HCT116 (cell line): ENCODE results near the gene CDH4. TPM values are rescaled to one million over a fixed set of nuclear protein-coding genes. Genes with fewer than 3 reads are reported as not detected.

Source experiments
- ATAC-seq: fragments of 200-7000 bp; cut with Tn5 transposase; 2 replicates; pipeline ENCODE4 v1.9.1; 2020; ENCODE audit warnings: mild to moderate bottlenecking, moderate library complexity
- BruUV-seq: library from RNA; stranded (reverse); fragments of 400-500 nt; replicated peaks from 2 replicates; lab custom pipeline; 2021; lab: Mats Ljungman, UMichigan
- CTCF ChIA-PET: fragments of 300-600 bp; sonication (Branson Sonifier 250); formaldehyde crosslinking; loops from one replicate; lab custom pipeline; 2021; ENCODE audit warnings: antibody characterized with exemption; lab: Charles Lee
- POLR2A ChIA-PET: fragments of 300-600, 350-600 bp; sonication (Branson Sonifier 250); formaldehyde crosslinking; loops from one replicate; lab custom pipeline; 2021; ENCODE audit warnings: antibody characterized with exemption; lab: Charles Lee
- RAD21 ChIA-PET, 2 experiments: fragments of 300-600 bp; sonication (Branson Sonifier 250); formaldehyde crosslinking; loops; one replicate each; lab custom pipeline; 2023; ENCODE audit warnings: low total read pairs in 2 of 2; ENCODE audit not compliant: uncharacterized antibody in 2 of 2, unreplicated experiment in 2 of 2, low non-redundant PET in 1 of 2; lab: Charles Lee
- DNase-seq: peaks from one replicate; pipeline ENCODE4 v3.0.0-alpha.2; 2010; ENCODE audit warnings: low read depth, low spot score
- H2AFZ ChIP-seq: fragments of 200-600 bp; shearing (Covaris generic), sonication (generic); 2 replicates; pipeline ENCODE4 v1.6.1; 2017; ENCODE audit warnings: low read depth, mixed run types, mixed read lengths, antibody characterized with exemption, low read length; ENCODE audit not compliant: poor library complexity, severe bottlenecking
- H3K27ac ChIP-seq: 2 replicates; pipeline ENCODE4 v1.5.1; 2012; ENCODE audit warnings: low read depth, low read length
- H3K27me3 ChIP-seq: fragments of 200-600 bp; sonication (generic); 2 replicates; pipeline ENCODE4 v1.6.1; 2016; ENCODE audit warnings: mixed run types, low read length, mixed read lengths; ENCODE audit not compliant: insufficient read depth
- H3K36me3 ChIP-seq, 2 experiments: fragments of 200-500 bp in 1 of 2; fragments of 200-600 bp in 1 of 2; sonication (Bioruptor generic) in 1 of 2; sonication (generic) in 1 of 2; 2 replicates each; pipeline versions ENCODE4 v1.5.1 to v1.6.1; 2014 to 2016; ENCODE audit warnings: low read length in 2 of 2, inconsistent platforms in 1 of 2, mixed read lengths in 1 of 2, mixed run types in 1 of 2; ENCODE audit not compliant: insufficient read depth in 2 of 2, control insufficient read depth in 1 of 2
- H3K4me1 ChIP-seq, 2 experiments: fragments of 200-600 bp in 1 of 2; sonication (generic) in 1 of 2; 2 replicates each; pipeline versions ENCODE4 v1.5.1 to v1.6.1; 2012 to 2017; ENCODE audit warnings: low read length in 2 of 2, inconsistent platforms in 1 of 2, mild to moderate bottlenecking in 1 of 2, mixed read lengths in 1 of 2, mixed run types in 1 of 2, moderate library complexity in 1 of 2; ENCODE audit not compliant: insufficient read depth in 2 of 2, control insufficient read depth in 1 of 2
- H3K4me2 ChIP-seq: fragments of 200-600 bp; sonication (generic); 2 replicates; pipeline ENCODE4 v1.6.1; 2017; ENCODE audit warnings: mixed run types, low read length, mixed read lengths
- H3K4me3 ChIP-seq, 2 experiments: fragments of 200-600 bp in 1 of 2; sonication (generic) in 1 of 2; replicated peaks in 1 of 2; 2 replicates each; pipeline ENCODE4 v1.5.1; 2011 to 2016; ENCODE audit warnings: low read length in 2 of 2, control low read depth in 1 of 2, low read depth in 1 of 2, mild to moderate bottlenecking in 1 of 2, mixed read lengths in 1 of 2, mixed run types in 1 of 2
- H3K79me2 ChIP-seq: fragments of 200-600 bp; sonication (generic); 2 replicates; pipeline ENCODE4 v1.6.1; 2017; ENCODE audit warnings: mild to moderate bottlenecking, mixed run types, low read length, moderate library complexity, mixed read lengths; ENCODE audit not compliant: insufficient read depth
- H3K9ac ChIP-seq: fragments of 200-600 bp; sonication (generic); 2 replicates; pipeline ENCODE4 v1.6.1; 2016; ENCODE audit warnings: low read length, mixed read lengths
- H3K9me2 ChIP-seq: fragments of 200-600 bp; sonication (generic), shearing (Covaris generic); 2 replicates; pipeline ENCODE4 v1.6.1; 2017; ENCODE audit warnings: mixed run types, mild to moderate bottlenecking, moderate library complexity; ENCODE audit not compliant: insufficient read depth
- H3K9me3 ChIP-seq, 2 experiments: fragments of 200-500 bp in 1 of 2; fragments of 200-600 bp in 1 of 2; sonication (Bioruptor generic) in 1 of 2; sonication (generic) in 1 of 2; 2 replicates each; pipeline ENCODE4 v1.6.1; 2014 to 2017; ENCODE audit warnings: low read length in 2 of 2, mixed read lengths in 2 of 2, inconsistent platforms in 1 of 2, low read depth in 1 of 2, mild to moderate bottlenecking in 1 of 2, mixed run types in 1 of 2, moderate library complexity in 1 of 2; ENCODE audit not compliant: control insufficient read depth in 1 of 2, insufficient read depth in 1 of 2
- H4K20me1 ChIP-seq: fragments of 200-600 bp; sonication (generic), shearing (Covaris generic); 2 replicates; pipeline ENCODE4 v1.6.1; 2017; ENCODE audit warnings: mixed run types, mild to moderate bottlenecking, moderate library complexity; ENCODE audit not compliant: insufficient read depth
- ATF3 ChIP-seq: IDR thresholded peaks from 2 replicates; pipeline ENCODE4 v1.6.1; 2012
- CBX3 ChIP-seq: IDR thresholded peaks from 2 replicates; pipeline ENCODE4 v1.6.1; 2012; ENCODE audit warnings: low read depth
- CEBPB ChIP-seq: IDR thresholded peaks from 2 replicates; pipeline ENCODE4 v1.6.1; 2012; ENCODE audit warnings: low read depth
- CTCF ChIP-seq, 3 experiments: fragments of 200-600 bp in 1 of 3; sonication (generic) in 1 of 3; IDR thresholded peaks in 2 of 3; conservative IDR thresholded peaks in 1 of 3; 2 replicates each; pipeline ENCODE4 v1.5.1; 2012 to 2017; ENCODE audit warnings: low read depth in 2 of 3, low read length in 2 of 3, antibody characterized with exemption in 1 of 3, borderline replicate concordance in 1 of 3, control low read depth in 1 of 3, mild to moderate bottlenecking in 1 of 3, mixed read lengths in 1 of 3, mixed run types in 1 of 3, moderate library complexity in 1 of 3; ENCODE audit not compliant: insufficient read depth in 1 of 3
- EGR1 ChIP-seq: IDR thresholded peaks from 2 replicates; pipeline ENCODE4 v1.6.1; 2012; ENCODE audit warnings: low read depth
- ELF1 ChIP-seq: IDR thresholded peaks from 2 replicates; pipeline ENCODE4 v1.6.1; 2012; ENCODE audit warnings: low read depth, borderline replicate concordance
- EZH2phosphoT487 ChIP-seq: fragments of 200-600 bp; IDR thresholded peaks from 2 replicates; pipeline ENCODE4 v1.6.1; 2018; ENCODE audit warnings: antibody characterized with exemption, borderline replicate concordance
- MAX ChIP-seq: IDR thresholded peaks from 2 replicates; pipeline ENCODE4 v1.6.1; 2012
- RAD21 ChIP-seq: IDR thresholded peaks from 2 replicates; pipeline ENCODE4 v1.6.1; 2012; ENCODE audit warnings: low read depth, mild to moderate bottlenecking
- SIN3A ChIP-seq: IDR thresholded peaks from 2 replicates; pipeline ENCODE4 v1.6.1; 2012; ENCODE audit warnings: low read depth
- SP1 ChIP-seq: IDR thresholded peaks from 2 replicates; pipeline ENCODE4 v1.6.1; 2012; ENCODE audit warnings: low read depth
- SRF ChIP-seq: IDR thresholded peaks from 2 replicates; pipeline ENCODE4 v1.6.1; 2012; ENCODE audit warnings: low read depth
- TCF7L2 ChIP-seq: IDR thresholded peaks from 2 replicates; pipeline ENCODE4 v1.7.0; 2011; ENCODE audit warnings: borderline replicate concordance, inconsistent platforms; ENCODE audit not compliant: insufficient read depth, insufficient read length; ENCODE audit errors: extremely low read depth
- intact Hi-C: fragments of 100-400 bp; cut with micrococcal nuclease; formaldehyde crosslinking; loops from 2 replicates; pipeline ENCODE4 v1.10.0; 2022
- total RNA-seq: library from RNA; stranded (reverse); gene quantifications from one replicate; pipeline ENCODE4 v1.2.1, GENCODE V29; 2021; ENCODE audit not compliant: unreplicated experiment

The CDH4 gene
- total RNA-seq, 1 experiment from 2014 or later, result not detected

- no peak for ATAC-seq
- intact Hi-C loops, result no loop called here
- H4K20me1 ChIP-seq, result no peaks in the 10 kb centered on the region
- BruUV-seq, result no TSS peak
- POLR2A ChIA-PET, result no interaction called here
- RAD21 ChIA-PET, result no interaction called here
- H3K9me2 ChIP-seq, result no peaks in the 10 kb centered on the region
- CTCF ChIA-PET, result no interaction called here
- no peaks in the 10 kb centered on the region for H3K4me1 ChIP-seq
- no peak overlapping the region for H2AFZ ChIP-seq
- no peaks in the 10 kb centered on the region for H3K9me3 ChIP-seq
- H3K27me3 ChIP-seq, result no peaks in the 10 kb centered on the region
- H3K9ac ChIP-seq, result no peak overlapping the region
- no peaks in the 10 kb centered on the region for H3K36me3 ChIP-seq
- H3K4me2 ChIP-seq, result no peak overlapping the region
- H3K27ac ChIP-seq, result no peak overlapping the region
- TF ChIP-seq CTCF (IDR thresholded peaks at IDR 0.05 in 2 of 3, conservative IDR thresholded peaks at IDR 0.05 in 1 of 3; ENCODE audit: borderline replicate concordance in 1 of 3, insufficient read depth in 1 of 3, low read depth in 2 of 3, low read length in 2 of 3) (no peak), EZH2phosphoT487 (no peak), SRF (no peak), SP1 (no peak), SIN3A (no peak), RAD21 (no peak), EGR1 (no peak), CBX3 (no peak), ELF1 (no peak)
- no peaks in the 10 kb centered on the region for H3K79me2 ChIP-seq
- no peak overlapping the region for H3K4me3 ChIP-seq
- DNase-seq, result no peak
These were observed 347.5 kb downstream of the CDH4 start for GRCh38 chr20:61599541-61599992.

GRCh38 chr20:61600016-61600415, 348.0 kb downstream of the CDH4 start:
- DNase-seq (no peak), ATAC-seq (no peak)
- Histone ChIP-seq H3K9ac (no peak overlapping the region), H3K4me3 (no peak overlapping the region), H2AFZ (no peak overlapping the region), H3K27ac (no peak overlapping the region), H3K4me1 (no peaks in the 10 kb centered on the region), H3K9me3 (no peaks in the 10 kb centered on the region), H3K79me2 (no peaks in the 10 kb centered on the region), H4K20me1 (no peaks in the 10 kb centered on the region), H3K27me3 (no peaks in the 10 kb centered on the region), H3K4me2 (no peak overlapping the region), H3K9me2 (no peaks in the 10 kb centered on the region), H3K36me3 (no peaks in the 10 kb centered on the region)
- ChIA-PET POLR2A (no interaction called here), RAD21 (no interaction called here), CTCF (no interaction called here)
- intact Hi-C loops, result no loop called here
- no peak for TF ChIP-seq ATF3
- no peak for TF ChIP-seq CTCF (IDR thresholded peaks at IDR 0.05 in 2 of 3, conservative IDR thresholded peaks at IDR 0.05 in 1 of 3; ENCODE audit: borderline replicate concordance in 1 of 3, insufficient read depth in 1 of 3, low read depth in 2 of 3, low read length in 2 of 3)
- TF ChIP-seq MAX, result no peak
- TF ChIP-seq SIN3A, result no peak
- TF ChIP-seq CEBPB, result no peak
- no peak for TF ChIP-seq ELF1
- no peak for TF ChIP-seq CBX3
- TF ChIP-seq SP1, result no peak
- TF ChIP-seq TCF7L2, result no peak
- no TSS peak for BruUV-seq
